CD4-positive, alpha-beta T cell (primary cell): ENCODE data around the gene HABP2. TPM values are rescaled to one million over a fixed set of nuclear protein-coding genes. Genes with fewer than 3 reads are reported as not detected.

ENCODE experiments used
- ATAC-seq: fragments of 200-7000 bp; cut with Tn5 transposase; one replicate; pipeline ENCODE4 v1.10.0; 2022; ENCODE audit warnings: mild to moderate bottlenecking; ENCODE audit not compliant: poor library complexity
- CTCF ChIA-PET: fragments of 350-600 bp; sonication (Branson Sonifier 250); formaldehyde crosslinking; loops from one replicate; lab custom pipeline; 2021; ENCODE audit warnings: antibody characterized with exemption, inconsistent platforms; lab: Charles Lee
- POLR2A ChIA-PET: fragments of 350-600 bp; sonication (Branson Sonifier 250); formaldehyde crosslinking; loops from one replicate; lab custom pipeline; 2021; ENCODE audit warnings: antibody characterized with exemption, inconsistent platforms; lab: Charles Lee
- DNase-seq, 14 experiments: peaks; one replicate each; pipeline ENCODE4 v3.0.0-alpha.2; 2013 to 2020; ENCODE audit warnings: mixed read lengths in 2 of 14
- H3K27ac ChIP-seq, 2 donors: one replicate each; pipeline versions ENCODE4 v1.5.1 to v1.7.0; 2013; ENCODE audit warnings: low read length in 2 of 2, low read depth in 1 of 2, mild to moderate bottlenecking in 1 of 2
- H3K27me3 ChIP-seq, 2 experiments: 1 replicate in 1 of 2; 2 replicates in 1 of 2; pipeline versions ENCODE4 v1.6.1 to v1.7.0; 2013; ENCODE audit warnings: low read length in 2 of 2, control low read depth in 1 of 2, mild to moderate bottlenecking in 1 of 2, moderate library complexity in 1 of 2; ENCODE audit not compliant: insufficient read depth in 2 of 2, control insufficient read depth in 1 of 2
- H3K36me3 ChIP-seq: one replicate; pipeline ENCODE4 v1.6.1; 2013; ENCODE audit warnings: low read length, control low read depth; ENCODE audit not compliant: insufficient read depth
- H3K4me1 ChIP-seq: one replicate; pipeline ENCODE4 v1.6.1; 2013; ENCODE audit warnings: low read length, control low read depth; ENCODE audit not compliant: insufficient read depth
- H3K4me3 ChIP-seq: one replicate; pipeline ENCODE4 v1.5.1; 2013; ENCODE audit warnings: mild to moderate bottlenecking, low read length, moderate library complexity
- H3K9me3 ChIP-seq, 2 experiments: 1 replicate in 1 of 2; 2 replicates in 1 of 2; pipeline versions ENCODE4 v1.6.1 to v1.7.0; 2013; ENCODE audit warnings: low read length in 2 of 2, mild to moderate bottlenecking in 2 of 2, control low read depth in 1 of 2, moderate library complexity in 1 of 2; ENCODE audit not compliant: control insufficient read depth in 1 of 2, insufficient read depth in 1 of 2
- H3K27ac Mint-ChIP-seq: one replicate; pipeline ENCODE4 v1.8.0; 2020; ENCODE audit warnings: mixed read lengths
- H3K27me3 Mint-ChIP-seq: one replicate; pipeline ENCODE4 v1.8.0; 2021; ENCODE audit warnings: mixed read lengths
- H3K36me3 Mint-ChIP-seq: one replicate; pipeline ENCODE4 v1.8.0; 2021; ENCODE audit warnings: low read depth, mixed read lengths
- H3K4me1 Mint-ChIP-seq: one replicate; pipeline ENCODE4 v1.8.0; 2021; ENCODE audit warnings: low read depth, mixed read lengths
- H3K4me3 Mint-ChIP-seq: one replicate; pipeline ENCODE4 v1.8.0; 2020; ENCODE audit warnings: mild to moderate bottlenecking, mixed read lengths
- H3K9me3 Mint-ChIP-seq: one replicate; pipeline ENCODE4 v1.8.0; 2020; ENCODE audit warnings: mixed read lengths
- CTCF ChIP-seq: fragments of 200-600 bp; IDR thresholded peaks from one replicate; pipeline ENCODE4 v1.8.0; 2022; ENCODE audit warnings: antibody characterized with exemption, mild to moderate bottlenecking
- intact Hi-C, 2 experiments: fragments of 100-400 bp; cut with DNase I in 1 of 2; cut with micrococcal nuclease in 1 of 2; formaldehyde crosslinking; loops; one replicate each; pipeline versions ENCODE4 v1.15.1 to v1.9.0; 2023 to 2025; cut with DNase I, micrococcal nuclease
- total RNA-seq, 174 experiments: library from RNA in 2 of 174; stranded (reverse) in 2 of 174; gene quantifications; one replicate each; pipeline ENCODE4 v1.2.3 and lab custom pipeline; 2021 to 2026

HABP2 gene
- total RNA-seq, 2 experiments from 2014 or later = not detected

- Histone ChIP-seq H3K27ac (no peak overlapping the region), H3K4me3 (no peak overlapping the region), H3K4me1 (no peaks in the 10 kb centered on the region), H3K27me3 (peaks cover 0 to 5% of the 10 kb centered on the region in 2 experiments), H3K36me3 (no peaks in the 10 kb centered on the region), H3K9me3 (peaks cover 0 to 5% of the 10 kb centered on the region in 2 experiments)
- intact Hi-C loops = no loop called here
- ChIA-PET POLR2A (no interaction called here), CTCF (no interaction called here)
- peaks cover 13% of the 10 kb centered on the region for H3K27me3 Mint-ChIP-seq
- H3K4me1 Mint-ChIP-seq = no peaks in the 10 kb centered on the region
- DNase-seq = no peak
- no peaks in the 10 kb centered on the region for H3K9me3 Mint-ChIP-seq
- H3K4me3 Mint-ChIP-seq = no peak overlapping the region
- ATAC-seq = no peak
- H3K36me3 Mint-ChIP-seq = no peaks in the 10 kb centered on the region
- TF ChIP-seq CTCF = no peak
- H3K27ac Mint-ChIP-seq = no peak overlapping the region
Measured at GRCh38 chr10:113578773-113579172, 25.9 kb downstream of the HABP2 start.

- no peaks in the 10 kb centered on the region for H3K36me3 ChIP-seq
- POLR2A ChIA-PET = no interaction called here
- peaks cover 16% of the 10 kb centered on the region for H3K27me3 Mint-ChIP-seq
- no peak overlapping the region for H3K27ac Mint-ChIP-seq
- DNase-seq (no peak), ATAC-seq (no peak)
- no peak overlapping the region for H3K4me3 ChIP-seq
- H3K9me3 Mint-ChIP-seq = no peaks in the 10 kb centered on the region
- no peak for TF ChIP-seq CTCF
- H3K36me3 Mint-ChIP-seq = no peaks in the 10 kb centered on the region
- H3K27ac ChIP-seq = no peak overlapping the region
- no peaks in the 10 kb centered on the region for H3K4me1 Mint-ChIP-seq
- no peaks in the 10 kb centered on the region for H3K4me1 ChIP-seq
- peaks cover 0 to 5% of the 10 kb centered on the region in 2 experiments for H3K27me3 ChIP-seq
- intact Hi-C loops = no loop called here
- CTCF ChIA-PET = no interaction called here
- H3K9me3 ChIP-seq = peaks cover 0 to 5% of the 10 kb centered on the region in 2 experiments
- no peak overlapping the region for H3K4me3 Mint-ChIP-seq
Measured at GRCh38 chr10:113581092-113581491, 28.2 kb downstream of the HABP2 start.

- no peak for DNase-seq
- peaks cover 16% of the 10 kb centered on the region for H3K27me3 Mint-ChIP-seq
- H3K9me3 Mint-ChIP-seq = no peaks in the 10 kb centered on the region
- intact Hi-C loops = no loop called here
- no peaks in the 10 kb centered on the region for H3K4me1 ChIP-seq
- H3K27me3 ChIP-seq = peaks cover 0 to 5% of the 10 kb centered on the region in 2 experiments
- ChIA-PET POLR2A (no interaction called here), CTCF (no interaction called here)
- H3K27ac Mint-ChIP-seq = no peak overlapping the region
- H3K4me3 Mint-ChIP-seq = no peak overlapping the region
- H3K9me3 ChIP-seq = peaks cover 0 to 5% of the 10 kb centered on the region in 2 experiments
- no peaks in the 10 kb centered on the region for H3K4me1 Mint-ChIP-seq
- H3K36me3 ChIP-seq = no peaks in the 10 kb centered on the region
- no peak for ATAC-seq
- H3K4me3 ChIP-seq = no peak overlapping the region
- H3K27ac ChIP-seq = no peak overlapping the region
- TF ChIP-seq CTCF = no peak
- H3K36me3 Mint-ChIP-seq = no peaks in the 10 kb centered on the region
Measured at GRCh38 chr10:113583571-113583970, 30.7 kb downstream of the HABP2 start.
